ENCODE results near the gene GABRR3. TPM values are rescaled to one million over a fixed set of nuclear protein-coding genes. Genes with fewer than 3 reads are reported as not detected.

GABRR3 gene
- total and polyA plus RNA-seq, 2 experiments from 2014 or later: not detected

GRCh38 chr3:98020412-98020811, 14.7 kb downstream of the GABRR3 start:
- Histone ChIP-seq H3K4me2 (no peak overlapping the region), H4K20me1 (ENCODE audit: insufficient read depth, poor library complexity, severe bottlenecking) (no peaks in the 10 kb centered on the region), H3K27ac (no peak overlapping the region), H3K9me3 (ENCODE audit: low read depth) (no peaks in the 10 kb centered on the region), H3K79me2 (no peaks in the 10 kb centered on the region), H3K4me1 (ENCODE audit: insufficient read depth) (peaks cover 8% of the 10 kb centered on the region), H3K4me3 (no peak overlapping the region), H2AFZ (no peak overlapping the region), H3K36me3 (replicated peaks; ENCODE audit: insufficient read depth, low read depth) (no peaks in the 10 kb centered on the region), H3K27me3 (no peaks in the 10 kb centered on the region), H3K9me2 (replicated peaks; ENCODE audit: insufficient read depth) (no peaks in the 10 kb centered on the region)
- WGBS (ENCODE audit: low lambda C conversion rate, missing lambda C conversion rate): 92% methylated on average over 4 of the region's 4 CpGs
- TF ChIP-seq CTCF (IDR thresholded peaks at IDR 0.05; ENCODE audit: poor library complexity) (no peak), EZH2 (IDR thresholded peaks at IDR 0.05; ENCODE audit: borderline replicate concordance) (no peak), EZH2phosphoT487 (IDR thresholded peaks at IDR 0.05; ENCODE audit: low read depth, severe bottlenecking, unreplicated experiment) (no peak)
- no peak for DNase-seq (ENCODE audit: low spot score)

GRCh38 chr3:98018301-98018700, 16.8 kb downstream of the GABRR3 start:
- H2AFZ ChIP-seq: no peak overlapping the region
- no peaks in the 10 kb centered on the region for H3K9me3 ChIP-seq (ENCODE audit: low read depth)
- no peaks in the 10 kb centered on the region for H3K9me2 ChIP-seq (replicated peaks; ENCODE audit: insufficient read depth)
- H3K27ac ChIP-seq: no peak overlapping the region
- H3K4me3 ChIP-seq: no peak overlapping the region
- no peak for DNase-seq (ENCODE audit: low spot score)
- H3K4me2 ChIP-seq: no peak overlapping the region
- H3K4me1 ChIP-seq (ENCODE audit: insufficient read depth): peaks cover 16% of the 10 kb centered on the region
- no peaks in the 10 kb centered on the region for H3K79me2 ChIP-seq
- TF ChIP-seq CTCF (IDR thresholded peaks at IDR 0.05; ENCODE audit: poor library complexity) (no peak), EZH2 (IDR thresholded peaks at IDR 0.05; ENCODE audit: borderline replicate concordance) (no peak)
- WGBS (ENCODE audit: low lambda C conversion rate, missing lambda C conversion rate): 94% methylated on average over 4 of the region's 4 CpGs
- no peaks in the 10 kb centered on the region for H3K36me3 ChIP-seq (replicated peaks; ENCODE audit: insufficient read depth, low read depth)
- H3K27me3 ChIP-seq: no peaks in the 10 kb centered on the region
- no peaks in the 10 kb centered on the region for H4K20me1 ChIP-seq (ENCODE audit: insufficient read depth, poor library complexity, severe bottlenecking)

- no peaks in the 10 kb centered on the region for H4K20me1 ChIP-seq (ENCODE audit: insufficient read depth, poor library complexity, severe bottlenecking)
- no peaks in the 10 kb centered on the region for H3K36me3 ChIP-seq (replicated peaks; ENCODE audit: insufficient read depth, low read depth)
- no peak for DNase-seq (ENCODE audit: low spot score)
- H3K27me3 ChIP-seq: no peaks in the 10 kb centered on the region
- no peak overlapping the region for H2AFZ ChIP-seq
- H3K4me3 ChIP-seq: no peak overlapping the region
- H3K79me2 ChIP-seq: no peaks in the 10 kb centered on the region
- no peaks in the 10 kb centered on the region for H3K9me2 ChIP-seq (replicated peaks; ENCODE audit: insufficient read depth)
- H3K4me1 ChIP-seq (ENCODE audit: insufficient read depth): peaks cover 15% of the 10 kb centered on the region
- H3K9me3 ChIP-seq (ENCODE audit: low read depth): no peaks in the 10 kb centered on the region
- no peak overlapping the region for H3K4me2 ChIP-seq
- no peak for TF ChIP-seq EZH2phosphoT487 (IDR thresholded peaks at IDR 0.05; ENCODE audit: low read depth, severe bottlenecking, unreplicated experiment)
- no peak for TF ChIP-seq CTCF (IDR thresholded peaks at IDR 0.05; ENCODE audit: poor library complexity)
- TF ChIP-seq EZH2 (IDR thresholded peaks at IDR 0.05; ENCODE audit: borderline replicate concordance): no peak
- H3K27ac ChIP-seq: no peak overlapping the region
- 90% methylated on average over 2 of the region's 2 CpGs for WGBS (ENCODE audit: low lambda C conversion rate, missing lambda C conversion rate)
Observed at GRCh38 chr3:98014268-98014585, 20.9 kb downstream of the GABRR3 start.
